A549 (cell line): ENCODE results near the gene SORD.
"Not testable (repeated sequence)": the region's sequence is repeated elsewhere in the genome, so short reads cannot be mapped to it uniquely, and the experiment has no call there.

ENCODE experiments used
- EP300 ChIP-seq, 2 experiments: fragments of >200 bp; sonication (Bioruptor Twin); formaldehyde crosslinking; IDR thresholded peaks; 2 replicates in 1 of 2; 3 replicates in 1 of 2; pipeline ENCODE4 v1.6.1; 2016 to 2017
- TF ChIP-seq, protein P1 (sequence below): fragments of >200 bp; sonication (Bioruptor Twin); formaldehyde crosslinking; IDR thresholded peaks from 3 replicates; pipeline ENCODE4 v1.5.1; 2016

GRCh38 chr15:45079628-45080246 lies 56.7 kb downstream of the SORD start:
- TF ChIP-seq, protein P1, sequence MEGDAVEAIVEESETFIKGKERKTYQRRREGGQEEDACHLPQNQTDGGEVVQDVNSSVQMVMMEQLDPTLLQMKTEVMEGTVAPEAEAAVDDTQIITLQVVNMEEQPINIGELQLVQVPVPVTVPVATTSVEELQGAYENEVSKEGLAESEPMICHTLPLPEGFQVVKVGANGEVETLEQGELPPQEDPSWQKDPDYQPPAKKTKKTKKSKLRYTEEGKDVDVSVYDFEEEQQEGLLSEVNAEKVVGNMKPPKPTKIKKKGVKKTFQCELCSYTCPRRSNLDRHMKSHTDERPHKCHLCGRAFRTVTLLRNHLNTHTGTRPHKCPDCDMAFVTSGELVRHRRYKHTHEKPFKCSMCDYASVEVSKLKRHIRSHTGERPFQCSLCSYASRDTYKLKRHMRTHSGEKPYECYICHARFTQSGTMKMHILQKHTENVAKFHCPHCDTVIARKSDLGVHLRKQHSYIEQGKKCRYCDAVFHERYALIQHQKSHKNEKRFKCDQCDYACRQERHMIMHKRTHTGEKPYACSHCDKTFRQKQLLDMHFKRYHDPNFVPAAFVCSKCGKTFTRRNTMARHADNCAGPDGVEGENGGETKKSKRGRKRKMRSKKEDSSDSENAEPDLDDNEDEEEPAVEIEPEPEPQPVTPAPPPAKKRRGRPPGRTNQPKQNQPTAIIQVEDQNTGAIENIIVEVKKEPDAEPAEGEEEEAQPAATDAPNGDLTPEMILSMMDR, result not testable (repeated sequence)
- TF ChIP-seq EP300 (IDR thresholded peaks at IDR 0.05), result not testable (repeated sequence)
